Umbilical cord (tissue), 2 donors: ENCODE measurements around the gene LPP. TPM values are rescaled to one million over a fixed set of nuclear protein-coding genes. Genes with fewer than 3 reads are reported as not detected.
A peak's percentile ranks its signal among the peaks of the same experiment; 100 is the strongest.

Experiments
- DNase-seq: peaks from one replicate; pipeline ENCODE4 v3.0.0-alpha.2; 2015; ENCODE audit warnings: low spot score
- total RNA-seq: library from RNA; depleted of rRNA; stranded (reverse); fragments of >200 nt; gene quantifications from one replicate; pipeline ENCODE4 v1.2.3, GENCODE V29; 2014; ENCODE audit warnings: low replicate concordance; ENCODE audit not compliant: insufficient read depth

LPP gene
- total RNA-seq, 1 donor from 2014 or later = 717 TPM

DNA sequence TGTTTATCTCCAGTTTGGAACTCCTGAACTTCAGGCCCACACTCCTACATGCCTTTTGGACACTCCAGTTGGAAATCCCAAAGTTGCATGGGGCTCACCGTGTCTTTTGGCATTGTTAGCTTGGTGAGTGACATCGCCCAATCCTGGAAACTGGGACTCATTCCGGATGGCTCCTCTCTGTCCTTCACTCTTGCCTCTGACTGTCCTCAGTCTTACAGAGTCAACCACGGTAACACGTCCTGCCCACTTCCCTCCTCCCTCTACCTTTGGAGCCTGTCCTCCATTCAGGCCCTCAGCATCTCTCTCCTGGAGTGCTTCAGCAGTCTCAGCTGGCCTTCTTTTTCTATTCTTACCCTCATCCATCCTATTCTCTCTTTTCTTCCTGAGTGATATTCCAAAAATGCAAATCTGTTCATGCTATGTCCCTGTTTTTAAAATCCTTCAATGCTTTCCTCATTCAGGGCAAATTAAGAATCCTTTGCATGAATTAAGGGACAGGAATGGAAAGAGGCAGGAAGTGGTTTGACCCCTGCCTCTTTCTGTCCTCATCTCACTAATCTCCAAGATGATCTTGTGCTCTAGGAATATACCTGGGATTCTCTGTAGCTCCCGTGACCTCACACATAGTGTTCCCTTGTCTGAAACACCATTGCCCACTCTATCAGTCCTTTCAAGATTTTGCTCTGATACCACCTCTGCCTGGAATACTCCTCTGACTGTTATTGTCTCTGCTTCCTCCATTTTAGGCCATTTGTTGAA lies 42.5 kb downstream of the LPP start:
- no peak for DNase-seq

DNA sequence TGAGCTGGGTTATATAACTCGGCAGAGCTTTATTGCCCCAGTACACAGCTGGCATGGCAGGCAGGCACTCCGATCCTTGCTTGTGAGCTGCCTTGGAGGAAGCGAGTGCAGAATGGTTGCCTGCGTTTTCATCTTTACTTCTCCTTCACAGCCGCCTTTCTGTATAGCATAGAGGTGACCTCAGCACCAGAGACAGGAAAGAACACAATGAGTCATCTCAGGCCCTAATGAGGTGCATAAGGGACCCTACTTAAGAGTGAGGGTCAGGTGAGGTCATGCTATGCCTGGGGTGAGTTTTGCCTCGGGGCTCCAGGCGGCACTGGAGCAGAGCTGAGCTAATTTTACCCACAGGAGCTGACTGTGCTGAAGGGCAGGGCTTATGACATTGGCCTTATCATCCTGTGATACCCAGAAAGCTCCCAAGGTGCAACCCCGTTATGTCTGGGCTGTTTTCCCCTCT lies 43.5 kb downstream of the LPP start:
- DNase-seq = no peak

DNA sequence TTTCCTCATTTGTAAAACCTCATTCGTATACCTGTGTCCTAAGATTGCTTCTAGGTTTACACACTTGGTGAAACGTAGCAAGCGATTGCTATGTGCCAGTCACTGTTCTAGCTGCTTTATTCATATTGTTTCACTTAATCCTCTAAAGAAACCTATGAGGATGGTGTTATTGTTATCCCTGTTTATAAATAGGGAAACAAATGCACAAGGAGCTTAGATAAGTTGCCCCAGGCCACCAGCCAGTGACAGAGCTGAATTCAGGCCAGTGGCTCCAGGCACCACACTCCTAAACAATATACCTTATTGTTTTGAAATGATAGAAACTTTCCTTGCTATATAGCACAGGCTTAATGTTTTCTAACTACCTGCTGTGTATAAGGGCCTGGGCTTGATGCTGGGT lies 44.0 kb downstream of the LPP start:
- no peak for DNase-seq

GRCh38 chr3:188198760-188199327 lies 44.9 kb downstream of the LPP start:
- peak; percentile 37 for DNase-seq

DNA sequence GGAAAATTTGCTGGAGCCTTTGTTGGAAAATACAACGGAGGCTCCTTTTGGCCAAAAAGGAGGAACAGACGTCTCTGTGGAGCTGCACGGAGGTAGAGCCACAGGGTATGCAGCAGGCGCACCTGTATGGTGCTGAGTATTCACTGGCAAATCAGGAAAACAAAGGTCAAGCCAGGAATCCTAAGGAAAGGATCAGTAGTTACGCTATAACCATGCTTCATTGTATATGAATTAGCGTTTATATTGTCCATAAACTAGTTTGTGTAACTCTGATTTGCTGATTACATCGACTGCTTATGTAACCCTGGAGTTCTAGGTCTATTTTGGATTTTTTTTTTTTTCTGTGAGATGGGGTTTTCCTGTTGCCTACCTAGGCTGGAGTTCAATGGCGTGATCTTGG lies 45.4 kb downstream of the LPP start:
- DNase-seq = no peak

GRCh38 chr3:188200481-188200880 lies 46.5 kb downstream of the LPP start:
- DNase-seq = no peak

DNA sequence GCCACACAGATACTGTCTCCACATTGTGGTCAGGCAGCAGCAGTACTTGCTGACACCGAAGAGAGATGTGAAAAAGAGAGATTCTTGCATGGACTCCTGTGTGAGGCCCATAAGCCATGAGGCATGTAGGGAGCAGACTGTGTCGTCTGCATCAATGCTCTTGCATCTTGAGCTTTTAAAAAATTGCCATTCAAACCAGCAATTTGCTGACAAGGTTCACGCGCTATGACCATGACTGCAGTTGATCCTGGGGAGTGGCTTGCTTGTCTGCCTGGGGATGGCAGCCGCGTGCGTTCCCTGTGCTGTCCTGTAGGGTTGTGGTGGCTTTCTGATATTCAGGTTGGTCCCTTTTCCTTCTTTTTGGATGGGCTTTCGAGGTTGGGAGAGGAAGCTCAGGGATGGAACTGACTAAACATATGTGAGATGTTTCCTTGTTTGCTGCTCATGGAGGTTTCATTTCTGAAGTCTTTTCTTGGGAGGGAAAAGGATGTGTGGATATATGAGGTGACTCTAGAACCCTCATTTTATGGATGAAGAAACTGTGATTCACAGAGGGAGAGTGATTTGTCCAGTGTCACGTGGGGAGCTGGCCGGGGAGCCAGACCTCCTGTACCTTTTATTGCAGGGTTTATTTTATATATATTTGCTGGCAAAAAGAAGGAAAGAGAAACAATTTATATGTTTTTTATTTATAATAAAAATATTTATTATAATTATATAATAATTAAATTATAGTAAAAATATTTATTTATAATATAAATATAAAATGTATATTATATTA lies 48.6 kb downstream of the LPP start:
- DNase-seq = no peak

DNA sequence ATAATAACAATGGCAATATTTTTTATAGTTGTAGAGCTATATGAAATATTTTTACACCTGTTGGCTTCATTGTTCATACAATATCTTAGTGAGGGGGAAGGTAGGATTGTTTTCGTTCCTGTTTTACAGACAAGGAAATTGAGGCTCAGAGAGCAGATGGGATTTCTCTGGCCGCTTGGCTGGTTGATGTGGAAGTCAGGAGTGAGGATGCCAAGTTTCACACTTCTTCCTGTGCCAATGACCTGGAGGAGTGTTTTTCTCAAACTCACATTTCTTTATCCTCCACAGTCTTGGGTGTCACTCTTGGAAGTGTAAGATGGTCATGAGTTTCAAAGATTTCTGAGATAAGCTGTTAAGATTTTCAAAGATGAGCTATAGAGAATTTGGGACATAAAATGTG lies 50.6 kb downstream of the LPP start:
- no peak for DNase-seq

DNA sequence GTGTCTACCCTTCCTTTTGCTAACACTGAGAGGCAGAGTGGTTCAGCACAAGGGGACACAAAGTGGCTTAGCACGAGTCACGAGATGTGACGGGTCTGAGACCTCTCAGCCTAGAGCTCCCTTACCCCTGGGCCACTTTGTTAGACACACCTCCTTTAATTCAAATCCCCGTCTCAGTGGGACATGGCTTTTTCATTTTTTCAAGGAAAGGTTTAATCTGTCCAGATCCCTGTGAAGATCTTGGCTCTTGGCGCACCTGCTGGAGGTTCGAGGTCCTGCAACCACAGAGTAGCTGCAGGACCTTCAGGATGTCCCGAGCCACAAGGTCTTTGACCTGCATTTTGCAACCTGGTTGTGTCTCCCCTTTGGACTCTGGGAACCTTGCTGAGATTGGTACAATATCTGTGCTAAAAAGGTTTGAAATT lies 52.0 kb downstream of the LPP start:
- DNase-seq = no peak

DNA sequence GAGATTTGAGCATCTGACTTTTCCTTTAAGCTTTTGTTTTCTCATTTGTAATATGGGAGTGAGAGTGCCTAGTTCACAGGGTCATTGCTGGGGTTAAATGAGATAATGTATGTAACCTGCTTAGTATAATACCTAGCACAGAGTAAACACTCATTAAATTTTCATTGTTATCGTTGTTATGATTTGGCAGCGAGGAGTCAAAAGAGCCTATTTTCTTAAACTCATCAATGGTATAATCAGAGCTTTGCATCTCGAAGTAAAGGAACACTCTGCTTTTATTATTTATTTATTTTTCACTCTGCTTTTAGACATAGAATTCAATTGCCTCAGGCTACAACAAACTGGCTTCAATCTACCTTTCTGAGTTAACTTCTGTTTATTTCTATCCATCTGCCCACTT lies 52.8 kb downstream of the LPP start:
- no peak for DNase-seq

GRCh38 chr3:188207941-188208515 lies 54.1 kb downstream of the LPP start:
- DNase-seq = peak; percentile 46

- DNase-seq = no peak
Measured at GRCh38 chr3:188208516-188208981, 54.6 kb downstream of the LPP start.

DNA sequence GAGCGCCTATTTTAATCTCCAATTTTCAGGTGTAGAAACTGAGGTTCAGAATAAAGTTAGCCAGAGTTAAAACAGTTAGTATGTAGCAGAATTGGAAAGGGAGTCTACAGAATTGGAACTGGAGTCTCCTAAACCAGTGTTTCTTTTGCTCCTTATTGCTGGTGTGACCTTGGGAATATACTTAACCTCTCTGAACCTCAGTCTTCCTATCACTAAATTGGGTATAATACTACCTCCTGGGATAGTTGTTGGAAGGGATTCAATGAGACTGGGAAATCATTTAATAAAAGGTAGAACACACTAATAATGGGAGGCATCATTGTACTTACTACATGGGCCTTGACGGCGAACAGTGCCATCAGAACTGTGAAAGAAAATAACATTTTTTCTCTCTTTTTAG lies 55.1 kb downstream of the LPP start:
- DNase-seq = no peak

DNA sequence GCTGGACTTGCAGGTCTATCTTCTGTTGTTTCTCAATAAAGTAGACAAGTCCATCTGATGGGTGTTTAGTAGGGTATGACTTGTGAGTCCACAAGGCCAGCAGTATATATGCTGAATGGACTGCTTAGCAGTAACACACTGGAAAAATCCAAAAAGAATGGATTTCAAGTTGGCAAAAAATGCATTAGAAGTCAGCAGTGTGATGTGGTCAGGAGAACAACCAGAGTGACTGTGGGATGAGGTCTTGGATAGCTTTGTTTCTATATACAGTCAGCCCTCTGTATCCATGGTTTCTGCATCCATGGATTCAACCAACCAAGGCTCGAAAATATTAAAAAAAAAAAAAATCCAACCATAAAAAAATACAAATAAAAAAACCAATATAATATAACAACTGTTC lies 55.8 kb downstream of the LPP start:
- DNase-seq = no peak

DNA sequence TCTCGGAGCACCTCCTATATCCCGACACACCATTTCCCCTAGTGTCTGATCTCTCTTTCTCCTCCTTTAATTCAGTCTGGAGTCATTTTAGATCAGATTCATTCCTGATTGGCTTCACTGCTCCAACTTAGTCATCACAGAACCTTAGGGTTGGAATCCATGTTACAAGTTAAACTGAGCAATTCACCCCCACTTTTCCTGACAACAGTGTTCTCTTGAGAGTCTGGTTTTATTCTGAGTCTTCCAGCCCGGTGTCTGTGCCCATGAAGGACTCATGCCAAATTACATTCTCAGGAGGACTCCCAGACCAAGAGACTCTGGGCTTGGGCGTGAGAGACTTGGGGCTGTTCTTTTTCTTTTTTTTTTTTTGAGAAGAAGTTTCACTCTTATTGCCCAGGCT lies 57.5 kb downstream of the LPP start:
- no peak for DNase-seq

GRCh38 chr3:188212308-188212969 lies 58.5 kb downstream of the LPP start:
- DNase-seq = peak; percentile 56

- DNase-seq = no peak
Measured at GRCh38 chr3:188214442-188214841, 60.5 kb downstream of the LPP start.

DNA sequence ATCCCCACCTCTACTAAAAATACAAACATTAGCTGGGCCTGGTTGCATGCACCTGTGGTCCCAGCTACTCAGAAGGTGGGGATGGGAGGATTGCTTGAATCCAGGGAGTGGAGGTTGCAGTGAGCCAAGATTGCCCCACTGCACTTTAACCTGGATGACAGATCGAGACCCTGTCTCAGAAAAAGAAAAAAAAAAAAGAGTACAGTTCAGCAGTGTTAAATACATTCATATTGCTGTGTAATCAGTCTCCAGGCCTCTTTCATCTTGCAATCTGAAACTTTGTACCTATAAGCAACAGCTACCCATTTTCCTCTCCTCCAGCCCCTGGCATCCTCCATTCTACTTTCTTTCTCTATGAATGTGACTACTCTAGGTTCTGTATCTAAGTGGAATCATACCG lies 61.2 kb downstream of the LPP start:
- DNase-seq = no peak

DNA sequence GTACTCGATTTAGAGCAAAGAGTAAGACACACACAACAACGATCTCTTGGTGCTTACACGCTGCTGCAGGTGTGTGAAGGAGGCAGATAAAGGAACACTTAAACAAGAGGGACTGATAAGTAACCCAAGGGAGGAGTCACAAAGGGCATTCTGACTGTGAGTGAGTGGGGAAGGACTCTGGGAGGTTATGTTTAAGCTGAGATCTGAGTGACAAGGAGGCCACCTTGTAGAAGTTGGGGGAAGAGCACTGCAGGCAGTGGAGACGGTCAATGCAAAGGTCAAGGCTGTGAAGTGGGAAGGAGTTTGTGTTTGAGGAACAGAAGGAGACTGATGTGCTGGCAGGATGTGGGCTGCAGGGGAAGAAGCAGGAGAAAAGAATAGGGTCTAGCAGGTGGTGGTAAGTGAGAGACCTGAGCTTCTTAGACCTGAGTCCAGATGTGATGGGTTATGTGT lies 63.1 kb downstream of the LPP start:
- DNase-seq = no peak

DNA sequence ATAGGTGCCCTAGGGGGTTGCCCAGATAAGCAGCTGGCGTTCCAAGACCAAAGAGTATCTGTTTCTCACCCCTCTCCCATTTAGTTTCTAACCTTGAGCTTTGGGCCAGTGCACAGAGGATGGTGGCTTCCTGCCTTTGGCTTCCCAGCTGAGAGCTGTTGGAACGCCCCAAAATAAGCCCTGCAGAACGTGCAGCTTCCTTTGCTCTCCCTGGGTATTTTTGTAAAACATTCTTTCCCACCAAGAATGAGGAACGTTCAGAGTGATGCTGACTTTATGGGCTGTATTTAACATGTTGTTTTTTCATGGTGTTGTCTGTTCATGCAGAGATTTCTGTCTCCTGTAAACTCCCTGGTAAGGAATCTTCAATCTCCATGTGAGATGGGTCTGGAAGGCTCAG lies 63.8 kb downstream of the LPP start:
- DNase-seq = peak; percentile 23

GRCh38 chr3:188218603-188219002 lies 64.6 kb downstream of the LPP start:
- no peak for DNase-seq

DNA sequence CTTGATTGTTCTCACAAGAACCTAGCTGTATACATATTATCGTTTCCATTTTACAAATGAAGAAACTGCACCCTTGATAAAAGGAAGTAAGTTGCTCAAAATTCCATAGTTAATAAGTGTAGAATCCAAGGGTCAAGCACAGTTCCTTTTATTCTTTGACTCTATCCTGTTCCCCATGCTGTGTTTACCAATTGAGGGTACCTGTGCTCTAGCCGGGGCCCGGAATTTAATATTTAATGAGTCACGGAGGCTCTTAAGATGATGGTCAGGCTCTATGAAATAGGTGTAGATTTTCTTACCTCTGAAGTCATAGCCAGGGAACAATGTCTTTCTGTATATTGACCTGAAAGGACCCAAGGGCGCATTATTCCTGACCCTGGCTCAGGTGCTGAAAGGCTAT lies 65.2 kb downstream of the LPP start:
- DNase-seq = no peak
